Tibial nerve (tissue), 4 donors: ENCODE data around the gene KMT2B. TPM values are rescaled to one million over a fixed set of nuclear protein-coding genes. Genes with fewer than 3 reads are reported as not detected.

Source experiments
- DNase-seq, 2 donors: peaks; one replicate each; pipeline ENCODE4 v3.0.0-alpha.2; 2019; ENCODE audit warnings: low spot score in 2 of 2
- H3K27ac ChIP-seq, 4 donors: fragments of 200-600 bp; sonication (generic) in 3 of 4; one replicate each; pipeline ENCODE4 v1.5.1; 2017 to 2019; ENCODE audit warnings: mild to moderate bottlenecking in 1 of 4
- H3K27me3 ChIP-seq, 2 donors: fragments of 200-600 bp; sonication (generic) in 1 of 2; one replicate each; pipeline versions ENCODE4 v1.5.1 to v1.6.0; 2017 to 2019
- H3K36me3 ChIP-seq, 3 donors: fragments of 200-600 bp; sonication (generic); one replicate each; pipeline ENCODE4 v1.5.1; 2018 to 2019
- H3K4me1 ChIP-seq, 4 donors: fragments of 200-600 bp; sonication (generic) in 3 of 4; one replicate each; pipeline ENCODE4 v1.5.1; 2017 to 2019
- H3K4me3 ChIP-seq, 4 donors: fragments of 200-600 bp; sonication (generic) in 3 of 4; one replicate each; pipeline ENCODE4 v1.5.1; 2017 to 2019; ENCODE audit warnings: mild to moderate bottlenecking in 1 of 4, moderate library complexity in 1 of 4
- H3K9me3 ChIP-seq, 4 donors: fragments of 200-600 bp; sonication (generic) in 3 of 4; one replicate each; pipeline ENCODE4 v1.5.1; 2017 to 2019
- EP300 ChIP-seq, 2 donors: sonication (generic); formaldehyde crosslinking; IDR thresholded peaks; one replicate each; pipeline ENCODE4 v1.6.1; 2017; ENCODE audit warnings: antibody characterized with exemption in 2 of 2, mild to moderate bottlenecking in 1 of 2
- POLR2A ChIP-seq, 2 donors: fragments of 450-650 bp; IDR thresholded peaks; one replicate each; pipeline ENCODE4 v1.6.1; 2017; ENCODE audit warnings: antibody characterized with exemption in 2 of 2, mild to moderate bottlenecking in 2 of 2, moderate library complexity in 2 of 2
- WGBS, 2 donors: methylation state at CpG; one replicate each; pipeline ENCODE4 v1.1.5; 2018; 5-methylcytosine and 5-hydroxymethylcytosine counted together
- total RNA-seq, 4 donors: library from RNA; depleted of rRNA; stranded (reverse); fragments of >200 nt; gene quantifications; one replicate each; pipeline ENCODE4 v1.1.0, GENCODE V29; 2016
- TF ChIP-seq, protein P1 (sequence below), 5 experiments: fragments of 200-600 bp in 3 of 5; fragments of 450-650 bp in 2 of 5; sonication (generic) in 3 of 5; IDR thresholded peaks; one replicate each; pipeline ENCODE4 v1.5.1; 2016 to 2019; ENCODE audit warnings: antibody characterized with exemption in 5 of 5, mild to moderate bottlenecking in 3 of 5, moderate library complexity in 2 of 5

Gene KMT2B
- total RNA-seq, 4 donors from 2014 or later: 12.9 to 38.7 (median 25.5) TPM

DNA sequence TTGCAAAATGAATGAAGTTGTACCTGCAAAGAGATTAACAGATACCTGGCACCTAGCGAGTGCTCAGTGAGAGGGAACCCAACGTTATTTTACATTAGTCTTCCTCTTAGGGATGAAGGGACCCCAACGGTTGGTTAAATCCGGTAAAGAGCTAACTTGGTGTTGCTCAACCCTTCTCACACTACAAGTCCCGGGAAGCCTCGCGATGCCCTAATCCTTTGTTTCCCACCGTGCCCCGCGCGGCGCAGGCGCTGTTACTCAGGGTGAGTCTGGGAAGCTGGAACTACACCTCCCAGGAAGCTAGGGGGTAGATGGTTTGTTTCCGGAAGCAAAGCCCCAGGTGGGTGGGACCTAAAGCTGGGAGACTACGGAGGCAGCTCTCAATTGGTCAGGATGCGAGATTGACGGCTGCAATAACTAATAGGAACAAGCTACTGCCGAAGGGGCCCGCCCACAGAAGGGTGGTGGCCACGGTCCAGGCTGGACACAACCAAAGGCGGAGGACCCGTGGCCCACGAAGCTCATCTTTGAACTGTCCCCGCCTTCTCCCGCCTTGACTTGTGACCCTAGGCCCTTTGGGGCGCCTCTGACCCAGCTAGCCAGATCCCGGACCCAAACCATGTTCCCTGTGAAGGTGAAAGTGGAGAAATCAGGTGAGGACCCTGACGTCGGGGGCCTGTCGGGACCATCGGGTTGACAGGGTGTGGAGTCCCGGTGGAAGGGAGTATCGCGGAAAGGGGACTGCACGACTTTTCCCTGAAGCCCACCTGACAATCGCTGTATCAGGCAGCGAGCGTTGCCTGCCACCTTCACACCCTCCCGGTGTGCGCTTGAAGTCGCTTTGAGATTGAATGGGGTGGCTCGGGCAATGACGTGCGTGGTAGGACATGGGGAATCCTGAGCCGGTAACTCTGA lies 30.6 kb downstream of the KMT2B start, which contains the start of gene LIN37:
Gene LIN37 (plus strand): TSS at position 471 of the 915 bp plus-strand sequence. CDS start 149 bp downstream, at position 620.
- Histone ChIP-seq H3K27me3 (no peaks in the 10 kb centered on the region), H3K36me3 (peaks cover 0 to 25% (median 4%) of the 10 kb centered on the region in 3 donors), H3K4me1 (peaks cover 0 to 52% (median 37%) of the 10 kb centered on the region in 4 donors), H3K4me3 (peak within 1 kb of the TSS; percentile 68 to 88 (median 84)), H3K27ac (peak within 1 kb of the TSS; percentile 85 to 92 (median 88)), H3K9me3 (no peaks in the 10 kb centered on the region)
- peak; percentile 99 to 100 for DNase-seq
- WGBS, 2 donors: 1% methylated on average over 42 to 44 of the region's 45 CpGs
- TF ChIP-seq POLR2A (IDR thresholded peaks at IDR 0.05) (peak; percentile 79 to 97), EP300 (IDR thresholded peaks at IDR 0.05) (peak; percentile 94 to 96)
- TF ChIP-seq, protein P1, sequence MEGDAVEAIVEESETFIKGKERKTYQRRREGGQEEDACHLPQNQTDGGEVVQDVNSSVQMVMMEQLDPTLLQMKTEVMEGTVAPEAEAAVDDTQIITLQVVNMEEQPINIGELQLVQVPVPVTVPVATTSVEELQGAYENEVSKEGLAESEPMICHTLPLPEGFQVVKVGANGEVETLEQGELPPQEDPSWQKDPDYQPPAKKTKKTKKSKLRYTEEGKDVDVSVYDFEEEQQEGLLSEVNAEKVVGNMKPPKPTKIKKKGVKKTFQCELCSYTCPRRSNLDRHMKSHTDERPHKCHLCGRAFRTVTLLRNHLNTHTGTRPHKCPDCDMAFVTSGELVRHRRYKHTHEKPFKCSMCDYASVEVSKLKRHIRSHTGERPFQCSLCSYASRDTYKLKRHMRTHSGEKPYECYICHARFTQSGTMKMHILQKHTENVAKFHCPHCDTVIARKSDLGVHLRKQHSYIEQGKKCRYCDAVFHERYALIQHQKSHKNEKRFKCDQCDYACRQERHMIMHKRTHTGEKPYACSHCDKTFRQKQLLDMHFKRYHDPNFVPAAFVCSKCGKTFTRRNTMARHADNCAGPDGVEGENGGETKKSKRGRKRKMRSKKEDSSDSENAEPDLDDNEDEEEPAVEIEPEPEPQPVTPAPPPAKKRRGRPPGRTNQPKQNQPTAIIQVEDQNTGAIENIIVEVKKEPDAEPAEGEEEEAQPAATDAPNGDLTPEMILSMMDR (IDR thresholded peaks at IDR 0.05): peak in 3 of 5 experiments; percentile 14 to 59 (median 42)

DNA sequence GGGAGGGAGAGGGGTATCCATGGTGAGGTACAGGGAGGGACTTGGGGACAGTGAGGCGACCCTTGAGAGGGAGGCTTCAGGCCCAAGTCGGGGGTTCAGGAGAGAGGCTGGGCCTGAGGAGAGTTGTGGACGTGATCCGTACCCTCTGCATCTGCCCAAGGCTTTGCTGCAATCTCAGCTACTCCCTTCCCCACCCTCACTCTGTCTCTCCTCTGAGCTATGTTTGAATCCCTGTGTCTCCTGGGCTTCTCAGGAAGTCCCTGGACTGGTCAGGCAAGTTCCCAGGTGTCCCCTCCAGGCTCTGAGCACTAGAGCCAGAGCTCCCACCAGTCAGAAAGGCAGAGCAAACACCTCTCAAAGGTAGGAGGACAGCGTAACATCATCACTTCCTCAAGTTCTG lies 32.4 kb downstream of the KMT2B start:
- Histone ChIP-seq H3K4me3 (no peak overlapping the region), H3K4me1 (peaks cover 0 to 50% (median 30%) of the 10 kb centered on the region in 4 donors), H3K36me3 (peaks cover 0 to 42% (median 4%) of the 10 kb centered on the region in 3 donors), H3K9me3 (no peaks in the 10 kb centered on the region), H3K27me3 (no peaks in the 10 kb centered on the region), H3K27ac (peak overlapping the region in 1 of 4 donors; percentile 8)
- TF ChIP-seq EP300 (IDR thresholded peaks at IDR 0.05) (no peak), POLR2A (IDR thresholded peaks at IDR 0.05) (no peak)
- TF ChIP-seq, protein P1 (IDR thresholded peaks at IDR 0.05): no peak
- WGBS, 2 donors: 88 to 92% methylated on average over 5 of the region's 5 CpGs
- no peak for DNase-seq

- H3K27me3 ChIP-seq: no peaks in the 10 kb centered on the region
- no peaks in the 10 kb centered on the region for H3K9me3 ChIP-seq
- H3K27ac ChIP-seq: no peak overlapping the region
- no peak for DNase-seq
- 84 to 93% methylated on average over 11 to 14 of the region's 14 CpGs for WGBS, 2 donors
- peaks cover 4 to 55% (median 31%) of the 10 kb centered on the region in 4 donors for H3K4me1 ChIP-seq
- H3K36me3 ChIP-seq: peaks cover 0 to 42% (median 4%) of the 10 kb centered on the region in 3 donors
- no peak overlapping the region for H3K4me3 ChIP-seq
- TF ChIP-seq, protein P1 (IDR thresholded peaks at IDR 0.05): no peak
- no peak for TF ChIP-seq EP300 (IDR thresholded peaks at IDR 0.05)
- TF ChIP-seq POLR2A (IDR thresholded peaks at IDR 0.05): no peak
Observed at GRCh38 chr19:35751839-35752745, 34.3 kb downstream of the KMT2B start.

GRCh38 chr19:35752746-35753350 lies 35.0 kb downstream of the KMT2B start:
- Histone ChIP-seq H3K4me3 (no peak overlapping the region), H3K4me1 (peaks cover 4 to 54% (median 30%) of the 10 kb centered on the region in 4 donors), H3K9me3 (no peaks in the 10 kb centered on the region), H3K36me3 (peaks cover 0 to 42% (median 4%) of the 10 kb centered on the region in 3 donors), H3K27me3 (no peaks in the 10 kb centered on the region), H3K27ac (peak overlapping the region in 2 of 4 donors; percentile 98 to 99)
- no peak for TF ChIP-seq POLR2A (IDR thresholded peaks at IDR 0.05)
- no peak for TF ChIP-seq EP300 (IDR thresholded peaks at IDR 0.05)
- TF ChIP-seq, protein P1 (IDR thresholded peaks at IDR 0.05): no peak
- DNase-seq: no peak
- 95% methylated on average over 17 to 20 of the region's 20 CpGs for WGBS, 2 donors
